NCI-H2227 treated with DMSO at 0.1 percent for 48 hours (cell line): ENCODE results near the gene GCDH.
"Not testable (repeated sequence)": the region's sequence is repeated elsewhere in the genome, so short reads cannot be mapped to it uniquely, and the experiment has no call there.

ENCODE experiments used
- DNase-seq: peaks from one replicate; lab custom pipeline; 2025; lab: John Stamatoyannopoulos, UW

GCDH gene

DNA sequence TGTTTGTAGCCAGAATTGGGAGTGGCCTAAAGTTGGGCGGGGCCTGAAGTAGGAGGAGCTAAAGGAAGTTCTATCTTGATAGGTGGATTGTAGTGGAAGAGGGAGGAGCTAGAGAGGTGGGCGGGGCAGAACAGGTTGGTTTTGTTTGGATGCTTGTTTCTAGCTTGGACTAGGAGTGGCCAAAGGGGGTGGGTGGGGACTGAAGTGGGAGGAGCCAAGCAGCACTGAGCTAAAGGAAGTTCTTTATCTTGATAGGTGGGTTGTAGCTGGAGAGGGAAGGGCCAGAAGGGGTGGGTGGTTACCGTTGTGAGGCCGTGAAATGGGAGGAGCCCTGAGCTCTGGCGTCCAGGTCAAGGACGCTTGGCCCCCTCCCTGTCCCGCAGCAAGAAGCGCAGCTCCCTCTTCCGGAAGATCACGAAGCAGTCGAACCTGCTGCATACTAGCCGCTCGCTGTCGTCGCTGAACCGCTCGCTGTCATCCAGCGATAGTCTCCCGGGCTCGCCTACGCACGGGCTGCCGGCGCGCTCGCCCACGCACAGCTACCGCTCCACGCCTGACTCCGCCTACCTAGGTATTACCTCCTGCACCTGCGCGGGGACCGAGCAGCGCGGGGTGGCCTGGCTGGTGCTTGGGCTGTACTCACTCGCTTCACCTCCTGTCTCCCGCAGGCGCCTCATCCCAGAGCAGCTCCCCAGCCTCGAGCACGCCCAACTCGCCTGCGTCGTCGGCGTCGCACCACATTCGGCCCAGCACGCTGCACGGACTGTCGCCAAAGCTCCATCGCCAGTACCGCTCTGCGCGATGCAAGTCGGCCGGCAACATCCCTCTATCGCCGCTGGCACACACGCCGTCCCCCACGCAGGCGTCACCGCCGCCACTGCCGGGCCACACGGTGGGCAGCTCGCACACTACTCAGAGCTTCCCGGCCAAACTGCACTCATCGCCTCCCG, 17.7 kb upstream of the GCDH start:
- no peak for DNase-seq

DNA sequence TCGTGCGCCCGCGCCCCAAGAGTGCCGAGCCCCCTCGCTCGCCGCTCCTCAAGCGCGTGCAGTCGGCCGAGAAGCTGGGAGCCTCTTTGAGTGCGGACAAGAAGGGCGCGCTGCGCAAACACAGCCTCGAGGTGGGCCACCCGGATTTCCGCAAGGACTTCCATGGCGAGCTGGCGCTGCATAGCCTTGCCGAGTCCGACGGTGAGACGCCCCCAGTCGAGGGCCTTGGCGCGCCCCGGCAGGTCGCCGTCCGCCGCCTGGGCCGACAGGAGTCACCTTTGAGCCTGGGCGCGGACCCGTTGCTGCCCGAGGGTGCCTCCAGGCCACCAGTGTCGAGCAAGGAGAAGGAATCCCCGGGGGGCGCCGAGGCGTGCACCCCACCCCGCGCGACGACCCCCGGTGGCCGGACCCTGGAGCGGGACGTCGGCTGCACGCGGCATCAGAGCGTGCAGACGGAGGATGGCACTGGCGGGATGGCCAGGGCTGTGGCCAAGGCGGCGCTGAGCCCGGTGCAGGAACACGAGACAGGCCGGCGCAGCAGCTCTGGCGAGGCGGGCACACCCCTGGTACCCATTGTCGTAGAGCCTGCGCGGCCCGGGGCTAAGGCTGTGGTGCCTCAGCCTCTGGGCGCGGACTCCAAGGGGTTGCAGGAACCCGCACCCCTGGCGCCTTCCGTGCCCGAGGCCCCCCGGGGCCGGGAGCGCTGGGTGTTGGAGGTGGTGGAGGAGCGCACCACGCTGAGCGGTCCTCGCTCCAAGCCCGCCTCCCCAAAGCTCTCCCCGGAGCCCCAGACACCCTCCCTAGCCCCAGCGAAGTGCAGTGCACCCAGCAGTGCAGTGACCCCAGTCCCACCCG, 16.8 kb upstream of the GCDH start:
- no peak for DNase-seq

DNA sequence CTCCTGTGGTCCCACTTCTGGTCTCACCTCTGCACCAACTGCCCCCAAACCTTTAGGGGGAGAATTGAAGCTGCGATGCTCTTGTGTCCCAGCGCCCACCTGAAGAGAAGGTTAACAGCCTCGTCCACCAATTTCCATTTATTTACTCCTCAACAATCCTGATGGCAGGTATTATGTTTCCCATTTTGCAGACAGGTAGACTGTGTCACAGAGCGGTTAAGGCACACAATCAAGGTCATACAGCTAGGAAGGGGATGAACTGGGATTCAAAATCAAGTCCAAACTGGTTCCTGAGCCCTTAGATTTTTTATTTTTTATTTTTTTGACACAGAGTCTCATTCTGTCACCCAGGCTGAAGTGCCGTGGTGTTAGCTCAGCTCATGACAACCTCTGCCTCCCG, 15.9 kb upstream of the GCDH start:
- no peak for DNase-seq

DNA sequence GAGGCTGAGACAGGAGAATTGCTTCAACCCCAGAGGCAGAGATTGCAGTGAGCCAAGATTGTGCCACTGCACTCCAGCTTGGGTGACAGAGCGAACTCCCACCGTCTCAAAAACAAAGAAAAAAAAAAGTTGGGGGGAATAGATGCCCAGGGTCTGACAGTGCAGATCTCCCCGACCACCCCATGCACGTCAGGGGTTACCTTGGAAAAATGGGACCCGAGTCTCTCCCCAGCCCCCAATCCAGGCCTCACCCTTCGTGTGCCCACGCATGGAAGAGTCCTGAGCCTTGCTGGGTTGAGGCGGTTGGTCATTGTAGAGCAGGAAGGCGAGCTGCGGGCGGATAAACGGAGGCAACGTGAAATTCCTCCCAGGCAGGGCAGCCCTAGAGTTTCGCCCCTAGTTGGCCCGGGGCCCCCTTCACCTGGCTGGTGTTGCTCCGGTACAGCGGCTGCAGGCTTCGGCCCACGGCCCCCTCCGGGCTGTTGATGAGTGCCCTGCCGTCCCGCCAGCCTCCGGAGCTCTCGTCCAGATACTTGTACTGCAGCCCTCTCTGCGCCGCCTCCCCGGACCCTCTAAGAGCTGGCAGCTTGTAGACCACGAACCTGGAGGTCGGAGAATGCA, 10.3 kb upstream of the GCDH start:
- no peak for DNase-seq

- peak; percentile 83 for DNase-seq
These were observed 9.7 kb upstream of the GCDH start, which contains the start of gene DNASE2 for GRCh38 chr19:12881172-12881808. Gene DNASE2, minus strand, starts transcription at chr19:12881449. Its CDS starts 74 bp downstream, at chr19:12881375.

- DNase-seq: no peak
These were observed 8.4 kb upstream of the GCDH start for GRCh38 chr19:12882589-12882988.

- DNase-seq: no peak
These were observed 6.8 kb upstream of the GCDH start for GRCh38 chr19:12884202-12884601.

DNA sequence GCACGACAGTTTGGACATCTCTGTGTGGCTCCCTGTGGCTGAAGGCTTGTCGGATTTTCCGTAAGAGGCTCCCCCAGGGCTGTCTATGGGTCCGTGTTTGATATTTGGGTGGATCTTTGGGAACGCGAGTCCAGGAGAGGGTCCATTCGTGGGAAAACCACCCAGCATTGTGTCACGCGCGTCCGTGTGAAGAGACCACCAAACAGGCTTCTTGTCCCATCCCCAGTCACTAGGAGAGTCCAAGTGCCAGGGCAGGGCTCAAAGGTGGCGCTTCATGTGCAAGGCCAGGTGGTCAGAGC, 6.4 kb upstream of the GCDH start:
- no peak for DNase-seq

GRCh38 chr19:12884926-12885748, 5.8 kb upstream of the GCDH start:
- peak; percentile 26 for DNase-seq

DNA sequence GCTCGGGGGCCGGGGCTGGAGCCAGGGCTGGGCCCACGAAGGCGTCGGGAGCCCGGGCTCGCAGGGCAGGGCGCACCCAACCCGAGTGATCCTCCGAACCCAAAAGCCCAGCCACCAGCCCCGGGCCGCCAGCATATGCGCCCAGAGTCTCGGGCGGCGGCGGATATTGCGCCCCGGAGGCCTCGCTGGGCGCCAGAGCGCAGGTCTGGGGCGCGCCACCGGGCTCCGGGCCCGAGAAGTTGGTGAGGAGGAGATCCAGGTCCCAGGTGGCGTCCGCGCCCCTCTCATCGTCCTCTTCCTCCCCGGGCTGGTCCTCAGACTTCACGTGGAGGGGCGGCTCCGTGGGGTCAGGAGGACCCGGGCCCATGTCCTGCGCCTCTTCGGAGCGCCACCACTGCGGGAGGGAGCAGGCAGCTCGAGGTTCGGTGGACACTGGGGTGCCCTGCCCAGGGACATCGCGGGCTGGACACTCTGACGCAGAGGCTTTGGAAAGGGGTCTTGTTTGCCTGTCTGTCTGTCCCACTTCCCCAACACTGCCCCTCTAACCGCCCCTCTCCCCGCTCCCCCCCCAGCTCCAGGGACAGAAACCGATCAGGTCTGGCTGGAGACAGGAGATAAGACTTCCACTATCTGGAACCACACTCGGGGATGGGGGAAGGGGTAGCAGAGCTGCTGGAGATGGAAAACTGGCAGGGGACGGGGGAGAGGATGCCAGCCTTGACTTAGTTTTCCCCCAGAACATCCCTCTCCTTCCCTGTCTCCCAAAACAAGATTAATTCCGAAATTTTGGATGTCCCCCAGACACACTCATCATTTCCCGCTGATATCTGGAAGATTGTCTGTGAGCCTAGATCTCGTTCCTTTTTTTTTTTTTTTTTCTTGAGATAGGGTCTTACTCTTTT, 5.0 kb upstream of the GCDH start:
- DNase-seq: no peak

DNA sequence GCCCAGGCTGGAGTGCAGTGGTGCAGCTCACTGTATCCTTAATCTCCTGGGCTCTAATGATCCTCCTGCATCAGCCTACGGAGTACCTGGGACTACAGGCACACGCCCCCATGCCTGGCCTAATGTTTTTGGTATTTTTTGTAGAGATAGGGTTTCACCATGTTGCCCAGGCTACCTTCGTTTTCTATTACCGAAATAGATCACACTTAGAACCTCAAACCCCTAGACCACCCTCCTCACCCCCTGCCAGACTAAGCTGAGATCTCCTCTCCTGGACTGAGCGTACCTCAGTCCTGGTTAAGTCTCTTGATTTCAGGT, 4.3 kb upstream of the GCDH start:
- DNase-seq: no peak

DNA sequence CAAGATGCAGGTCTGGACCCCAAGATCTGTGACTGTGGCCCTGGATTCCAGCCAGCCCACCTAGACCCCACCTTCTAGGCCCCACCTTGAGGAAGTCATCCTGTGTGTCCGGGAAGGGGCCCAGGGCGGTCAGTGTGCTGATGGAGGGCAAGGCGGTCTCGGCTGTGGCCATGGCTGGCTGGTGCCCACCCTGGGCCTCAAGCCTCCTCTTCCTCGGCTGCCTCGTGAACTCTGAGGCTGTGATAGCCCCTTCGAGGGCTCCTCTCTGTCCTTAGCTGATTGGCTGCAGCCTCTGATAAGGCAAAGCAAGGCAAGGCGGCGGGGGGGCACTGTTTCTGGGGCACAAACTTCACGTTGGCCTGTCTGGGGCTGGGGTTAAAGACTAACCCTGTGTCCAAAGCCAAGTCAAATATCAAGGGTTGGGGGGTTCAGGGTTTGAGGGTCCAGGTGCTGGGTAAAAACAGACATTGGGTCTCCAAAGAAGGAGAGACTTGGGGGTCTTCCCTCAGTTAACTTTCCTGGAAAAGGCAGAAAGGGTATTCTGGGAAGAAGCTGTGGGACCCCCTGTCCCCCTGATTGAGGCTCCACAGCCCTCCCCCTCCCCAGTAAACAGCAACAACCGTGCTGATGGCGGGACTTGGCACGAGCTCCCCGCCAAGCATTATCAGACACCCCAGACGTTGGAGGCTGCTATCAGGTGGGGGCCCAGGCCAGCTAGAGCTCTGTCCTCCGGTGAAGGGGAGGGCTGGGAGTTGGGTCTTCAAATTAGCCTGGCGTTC, 3.8 kb upstream of the GCDH start, which contains the start of gene KLF1:
TSS of gene KLF1 (minus strand) at position 233 of the 779 bp plus-strand sequence. CDS start at position 172, 61 bp downstream.
- DNase-seq: no peak

GRCh38 chr19:12888006-12888603, 2.9 kb upstream of the GCDH start:
- no peak for DNase-seq

DNA sequence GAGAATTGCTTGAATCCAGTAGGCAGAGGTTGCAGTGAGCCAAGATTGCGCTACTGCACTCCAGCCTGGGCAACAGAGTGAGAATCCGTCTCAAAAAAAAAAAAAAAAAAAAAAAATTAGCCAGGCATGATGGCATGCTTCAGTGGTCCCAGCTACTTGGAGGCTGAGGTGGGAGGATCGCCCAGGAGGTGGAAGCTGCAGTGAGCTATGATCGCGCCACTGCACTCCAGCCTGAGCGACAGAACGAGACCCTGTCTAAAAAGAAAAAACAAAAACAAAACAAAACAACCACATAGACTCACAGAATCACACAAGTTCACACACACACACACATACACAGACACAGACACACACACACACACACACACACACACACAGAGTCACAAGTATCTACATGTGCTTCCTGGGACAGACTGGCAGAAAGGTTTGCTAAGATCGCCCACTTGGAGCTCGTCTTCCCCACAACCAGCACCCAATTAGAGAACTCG, 617 bp upstream of the GCDH start:
- not testable (repeated sequence) for DNase-seq

- no peak for DNase-seq
These were observed 627 bp downstream of the GCDH start for GRCh38 chr19:12891553-12892021.

- no peak for DNase-seq
These were observed 2.6 kb downstream of the GCDH start for GRCh38 chr19:12893582-12893981.

DNA sequence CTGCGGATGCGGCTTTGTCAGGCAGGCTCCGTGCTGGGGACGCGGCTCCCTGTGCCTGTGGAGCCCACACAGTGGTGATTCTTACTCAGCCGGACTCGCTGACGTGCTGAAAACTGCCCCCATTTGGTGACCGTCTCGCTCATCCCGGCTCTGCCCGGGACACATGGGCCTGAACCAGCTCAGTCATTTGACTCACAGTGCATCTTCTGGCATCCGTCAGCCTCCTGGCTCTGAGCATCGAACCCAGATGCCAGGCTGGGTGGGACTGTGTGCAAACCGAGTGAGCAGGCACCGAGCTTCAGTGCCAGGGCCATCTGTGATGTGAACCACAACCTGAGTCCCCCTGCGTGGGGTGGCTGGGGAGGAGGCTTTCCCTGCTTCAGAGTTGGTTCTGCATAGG, 5.5 kb downstream of the GCDH start:
- no peak for DNase-seq

DNA sequence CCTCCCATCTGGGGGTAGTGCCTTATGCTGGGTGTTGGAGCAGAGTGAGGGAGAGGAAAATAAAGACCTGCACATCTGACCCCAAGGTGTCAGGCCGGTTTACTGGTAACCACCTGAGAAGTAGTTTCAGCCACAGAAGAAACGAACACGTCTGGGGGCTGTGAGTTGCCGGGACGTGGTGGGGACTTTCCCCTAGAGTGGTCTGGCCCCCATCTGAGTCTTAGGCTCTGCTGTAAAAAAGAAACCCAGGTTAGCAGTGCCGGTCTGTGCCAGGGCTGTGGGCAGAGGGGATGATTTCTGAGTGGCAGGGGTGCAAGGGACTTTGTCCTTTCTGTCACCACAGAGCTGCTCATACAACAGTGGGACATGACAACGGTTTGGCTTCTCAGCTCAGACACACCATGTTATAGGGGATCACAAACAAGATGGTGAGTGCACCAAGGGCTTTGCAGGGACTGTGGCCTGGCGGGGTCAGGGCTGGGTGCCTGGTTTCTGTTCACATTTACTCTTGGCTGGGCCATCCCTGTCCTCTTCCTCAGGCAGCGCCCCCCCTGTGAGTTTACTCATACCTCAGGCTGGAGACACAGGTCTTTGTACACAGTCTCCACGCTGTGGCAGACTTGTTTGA, 9.0 kb downstream of the GCDH start:
- DNase-seq: no peak
